ENCODE results near the gene ZNF180.
"Not testable (repeated sequence)": the region's sequence is repeated elsewhere in the genome, so short reads cannot be mapped to it uniquely, and the experiment has no call there.

DNA sequence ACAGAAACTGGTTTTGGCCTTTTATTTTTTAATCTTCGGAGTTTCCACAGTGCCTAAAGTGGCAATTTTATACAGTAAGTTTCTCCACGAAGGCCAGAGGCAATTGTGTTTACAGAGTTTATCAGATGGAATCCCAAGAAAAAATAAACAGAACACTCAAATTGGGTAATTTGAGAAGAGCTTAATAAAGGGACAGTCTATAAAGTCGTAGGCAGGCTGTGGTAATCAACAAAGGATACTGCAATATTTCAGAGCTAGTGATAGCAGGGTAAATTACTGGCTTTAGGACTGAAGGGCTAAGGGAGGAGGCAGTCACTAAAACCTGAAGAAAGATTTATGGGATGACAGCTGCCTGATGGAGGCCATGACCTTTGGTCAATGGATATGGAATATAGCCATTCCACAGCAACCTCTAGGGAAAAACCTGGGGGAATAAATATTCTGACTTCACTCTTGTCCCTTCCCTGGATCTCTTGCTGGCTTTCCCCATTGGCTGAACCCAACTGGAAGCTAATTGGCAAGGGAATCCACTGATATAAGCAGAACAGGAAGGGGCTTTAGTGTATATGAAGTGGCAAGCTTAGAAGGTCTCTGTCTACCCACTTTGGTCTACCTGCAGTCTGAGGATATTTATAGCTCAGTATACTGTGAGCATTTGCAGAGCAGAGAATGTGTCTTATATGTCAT is 37.6 kb downstream of the ZNF180 start:
- not testable (repeated sequence) for TF ChIP-seq POLR2AphosphoS5, POLR2A (IDR thresholded peaks at IDR 0.05)
